HG02610 (cell line): ENCODE data around the gene LCP2.

ENCODE experiments used
- ATAC-seq: cut with Tn5 transposase; IDR thresholded peaks from one replicate; pipeline ENCODE4 v1.9.1; 2021; ENCODE audit warnings: mild to moderate bottlenecking, moderate library complexity; ENCODE audit not compliant: unreplicated experiment

Gene LCP2

DNA sequence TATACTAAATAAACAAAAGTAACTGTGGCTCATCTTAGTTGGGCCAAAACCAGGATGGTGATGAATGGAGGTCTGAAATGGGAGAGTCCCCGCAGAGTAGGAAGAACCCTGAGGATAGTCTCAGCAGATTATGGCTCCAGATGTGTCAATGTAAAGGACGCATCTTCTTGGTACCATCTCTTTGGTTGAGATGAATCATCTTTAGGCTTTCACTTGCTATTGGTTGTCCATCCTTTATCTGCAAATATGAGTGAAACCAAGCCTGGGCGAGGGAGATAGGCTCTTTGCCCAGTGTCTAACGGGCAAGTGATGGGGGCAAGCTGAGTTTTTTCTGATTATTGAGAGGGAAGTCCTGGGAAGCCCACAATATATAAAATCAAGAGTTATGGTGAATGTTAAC, 19.4 kb upstream of the LCP2 start:
- no peak for ATAC-seq

GRCh38 chr5:170315154-170315553, 17.6 kb upstream of the LCP2 start:
- no peak for ATAC-seq

GRCh38 chr5:170314541-170315095, 17.0 kb upstream of the LCP2 start:
- no peak for ATAC-seq

DNA sequence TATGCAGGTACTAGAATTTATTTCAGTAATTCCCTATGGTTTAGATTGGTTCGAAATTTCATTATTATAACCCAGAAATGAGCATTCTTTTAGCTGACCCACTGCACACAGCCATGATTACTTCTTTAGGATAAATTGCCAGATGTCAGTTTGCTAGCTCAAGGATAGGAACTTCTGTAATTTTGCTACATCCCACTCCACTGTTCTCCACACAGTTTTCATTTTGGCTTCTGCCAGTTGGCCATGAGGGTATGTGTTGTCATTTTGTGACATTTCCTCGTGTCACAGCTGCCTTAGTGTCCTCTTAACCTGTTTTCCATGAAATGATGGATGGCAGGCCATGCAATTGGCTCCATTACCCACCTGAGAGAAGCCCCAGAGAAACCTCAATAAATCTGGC, 16.2 kb upstream of the LCP2 start:
- ATAC-seq = no peak

DNA sequence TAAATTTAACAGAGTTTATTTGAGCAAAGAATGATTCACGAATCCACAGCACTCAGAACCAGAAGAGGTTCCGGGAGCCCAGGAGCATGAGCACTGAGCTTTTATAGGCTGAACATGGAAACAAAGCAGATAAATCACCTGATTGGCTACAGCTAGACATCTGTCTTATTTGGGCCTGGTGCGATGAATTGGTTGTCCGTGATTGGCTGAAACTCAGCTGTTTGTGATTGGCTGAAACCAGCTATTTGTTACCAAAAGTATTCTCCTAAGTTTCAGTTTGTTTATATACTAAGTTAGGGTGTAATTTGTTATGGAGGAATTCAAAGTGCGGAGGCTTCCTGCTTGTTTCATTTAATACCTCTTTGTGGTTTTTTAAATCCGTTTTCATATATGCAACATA, 15.8 kb upstream of the LCP2 start:
- ATAC-seq = no peak

DNA sequence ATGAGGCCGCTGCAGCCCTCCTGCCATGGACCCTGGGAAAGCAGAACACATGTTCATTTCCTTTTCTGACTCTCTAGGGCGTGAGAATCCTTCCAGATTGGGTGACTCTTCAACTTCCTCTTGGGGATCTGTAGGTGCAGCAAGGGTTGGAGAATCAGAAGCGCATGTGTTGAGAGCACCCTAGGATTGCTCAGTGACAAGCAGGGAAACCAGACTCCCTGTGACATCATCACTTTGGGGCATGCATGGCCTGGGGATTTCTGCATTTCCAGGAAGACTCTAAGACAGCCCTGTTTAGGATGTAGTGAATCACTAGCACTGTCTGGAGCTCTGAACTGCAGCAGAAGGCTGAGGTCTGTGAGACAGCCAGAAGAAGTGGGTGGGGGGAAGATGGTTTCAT, 15.1 kb upstream of the LCP2 start:
- ATAC-seq = peak; percentile 76

DNA sequence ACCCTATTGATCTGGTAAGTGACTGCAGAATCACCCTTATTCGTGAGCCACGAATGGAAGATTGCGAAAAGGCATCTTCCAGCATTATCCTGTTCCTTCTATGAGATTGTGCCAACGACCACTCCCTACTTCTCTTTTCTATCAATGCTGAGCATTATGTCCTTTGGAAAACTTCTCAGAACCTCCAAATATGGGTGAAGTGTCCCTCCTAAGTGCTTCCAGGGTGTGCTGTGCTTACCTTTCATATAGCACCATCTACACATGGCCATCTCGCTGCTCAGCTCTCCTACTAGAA, 14.7 kb upstream of the LCP2 start:
- ATAC-seq = no peak

GRCh38 chr5:170311511-170312300, 14.1 kb upstream of the LCP2 start:
- no peak for ATAC-seq

- no peak for ATAC-seq
Measured at GRCh38 chr5:170310256-170310926, 12.8 kb upstream of the LCP2 start.

DNA sequence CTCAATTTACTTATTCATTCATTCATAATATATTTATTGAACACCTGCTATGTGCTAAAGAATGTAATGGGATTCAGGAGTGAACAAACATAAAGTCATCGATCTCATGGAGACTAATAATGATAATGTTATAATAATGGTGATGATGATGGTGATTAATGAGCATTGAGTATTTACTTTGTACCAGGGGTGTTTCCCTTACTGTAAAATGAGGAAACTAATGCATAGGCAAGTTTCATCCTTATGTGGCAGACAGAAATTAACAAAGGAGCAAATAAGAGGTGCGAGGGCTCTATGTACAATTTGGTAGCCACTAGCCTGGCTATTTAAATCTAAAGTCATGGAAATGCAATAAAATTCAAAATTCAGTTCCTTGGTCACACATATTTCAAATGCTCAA, 11.1 kb upstream of the LCP2 start:
- ATAC-seq = no peak

GRCh38 chr5:170307575-170308465, 10.2 kb upstream of the LCP2 start:
- ATAC-seq = no peak

DNA sequence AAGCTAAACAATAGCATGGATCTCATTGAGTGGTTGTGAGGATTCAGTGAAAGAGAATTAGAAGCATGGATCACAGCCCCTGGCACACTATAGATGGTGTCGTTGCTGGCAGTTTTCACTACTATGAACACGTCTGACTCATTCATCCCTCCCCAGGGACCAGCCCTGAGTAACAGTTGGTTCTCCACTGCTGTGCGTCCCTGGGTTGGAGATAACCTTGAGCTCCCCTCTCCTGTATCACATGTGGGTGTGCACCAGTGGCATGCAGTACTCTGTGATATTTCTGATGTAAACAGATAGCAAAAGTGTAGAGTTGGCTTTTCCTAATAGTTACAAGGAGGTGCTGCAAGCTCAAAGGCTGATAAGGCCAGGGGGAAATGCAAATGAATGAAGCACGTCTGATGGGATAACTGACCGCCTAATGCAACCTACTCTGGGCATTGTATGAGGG, 8.8 kb upstream of the LCP2 start:
- peak; percentile 83 for ATAC-seq

DNA sequence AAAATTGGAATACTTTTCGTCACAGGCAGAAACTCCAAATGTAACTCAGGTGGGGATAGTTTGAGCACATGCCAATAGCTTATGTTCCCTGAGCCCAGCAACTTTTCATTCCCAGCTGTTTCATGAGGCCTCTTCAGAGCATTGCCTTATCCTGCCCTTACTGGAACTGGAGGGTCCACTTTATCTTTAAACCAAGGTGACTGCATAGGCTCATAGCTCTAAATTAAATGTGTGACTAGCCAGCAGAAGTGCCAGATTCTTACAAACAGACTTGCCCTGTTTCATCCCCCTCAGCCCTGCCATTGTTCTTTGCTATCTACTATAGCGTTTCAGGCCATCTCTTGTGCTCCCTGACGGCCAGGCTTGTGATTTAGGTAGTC, 8.1 kb upstream of the LCP2 start:
- no peak for ATAC-seq

DNA sequence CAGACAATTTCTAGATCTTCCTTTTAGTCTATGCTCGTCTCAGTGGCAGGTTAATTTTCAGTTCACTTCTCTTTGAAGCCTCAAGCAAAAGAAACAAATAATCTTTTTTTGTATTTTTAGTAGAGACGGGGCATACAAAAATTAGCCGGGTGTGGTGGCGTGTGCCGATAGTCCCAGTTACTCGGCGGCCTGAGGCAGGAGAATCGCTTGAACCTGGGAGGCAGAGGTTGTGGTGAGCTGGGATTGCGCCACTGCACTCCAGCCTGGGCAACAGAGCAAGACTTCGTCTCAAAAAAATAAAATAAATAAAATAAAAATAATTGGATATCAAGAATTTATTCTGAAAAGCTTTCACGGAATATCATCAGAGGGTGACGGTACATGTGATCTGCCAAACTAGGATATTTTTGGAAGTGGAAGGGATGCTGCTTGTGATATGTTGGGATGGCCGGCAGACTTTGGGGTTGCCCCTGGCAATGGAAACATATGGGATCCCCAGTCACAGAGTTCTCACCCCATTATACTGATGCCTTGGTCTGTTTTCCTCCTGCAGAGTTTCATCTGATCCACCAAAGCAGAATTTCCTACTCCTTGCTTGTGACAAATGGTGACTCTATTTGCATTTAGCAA, 7.6 kb upstream of the LCP2 start:
- ATAC-seq = no peak

DNA sequence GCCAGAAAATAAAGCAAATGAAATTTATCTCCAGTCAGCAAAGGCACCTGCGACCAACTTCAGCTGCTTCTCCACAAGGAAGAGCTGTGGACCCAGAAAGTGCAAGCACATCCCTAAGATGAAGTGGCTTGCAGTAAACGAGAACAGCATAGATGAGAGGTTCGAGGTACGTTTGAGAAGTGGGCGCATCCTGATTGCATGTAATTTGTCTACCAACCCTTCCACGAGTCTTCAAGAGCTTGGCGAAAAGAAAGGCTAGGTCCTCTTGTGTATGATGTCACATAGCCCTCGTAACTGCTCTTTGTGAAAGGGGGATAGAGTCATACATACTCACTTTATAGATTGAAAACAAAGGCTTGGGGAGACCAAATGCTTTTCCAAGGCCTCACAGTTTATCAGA, 6.0 kb upstream of the LCP2 start:
- ATAC-seq = no peak

DNA sequence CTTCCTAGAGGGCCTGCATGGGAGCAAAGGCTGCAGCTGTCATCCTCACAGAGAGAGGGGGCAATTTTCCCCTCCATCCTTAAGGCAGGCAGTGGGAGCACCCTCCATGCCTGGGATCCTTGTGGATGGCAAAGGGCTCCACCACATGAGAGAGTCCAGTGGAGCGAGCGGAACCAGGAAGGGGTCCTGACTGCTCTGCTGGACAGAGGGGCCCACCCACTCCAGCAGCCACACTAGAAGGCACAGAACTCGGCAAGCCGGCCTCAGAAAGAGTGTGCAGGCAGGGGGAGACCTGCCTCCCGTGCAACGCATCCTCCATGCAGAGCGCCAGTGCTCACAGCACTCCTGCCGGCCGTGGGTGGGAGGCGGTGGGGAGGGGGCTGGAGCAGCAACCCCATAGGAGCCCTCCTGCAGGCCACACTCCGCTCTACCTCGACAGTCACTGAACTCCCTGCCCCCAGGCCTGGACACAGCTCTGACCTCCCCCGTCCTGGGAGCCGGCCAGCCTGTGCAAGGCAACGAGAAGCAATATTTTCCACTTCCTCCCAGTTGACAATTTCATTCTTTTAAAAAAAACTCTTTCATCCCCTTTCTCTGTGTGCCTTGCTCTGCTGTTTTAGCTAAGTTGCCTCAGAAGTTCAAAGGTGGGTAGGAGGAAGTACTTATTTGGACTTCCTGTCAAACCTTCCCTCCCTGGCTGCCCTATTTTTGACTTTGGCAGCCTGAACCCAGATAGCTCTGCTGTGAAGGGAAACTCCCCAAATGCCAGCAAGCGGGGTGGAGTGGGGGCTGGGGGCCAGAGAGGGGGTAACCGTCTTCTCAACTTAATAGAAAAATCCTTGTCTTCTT, 5.3 kb upstream of the LCP2 start:
- ATAC-seq = peak; percentile 70

- no peak for ATAC-seq
Measured at GRCh38 chr5:170301981-170302652, 4.5 kb upstream of the LCP2 start.

GRCh38 chr5:170301149-170301548, 3.6 kb upstream of the LCP2 start:
- ATAC-seq = no peak

GRCh38 chr5:170300361-170301013, 2.9 kb upstream of the LCP2 start:
- no peak for ATAC-seq
